H9 (cell line): Measurements from ENCODE around the gene LNPEP. TPM values are rescaled to one million over a fixed set of nuclear protein-coding genes. Genes with fewer than 3 reads are reported as not detected.

ENCODE experiments used
- DNase-seq: peaks from one replicate; pipeline ENCODE4 v3.0.0-alpha.2; 2017
- H2AFZ ChIP-seq: one replicate; pipeline ENCODE4 v1.6.1; 2013; ENCODE audit warnings: mild to moderate bottlenecking, low read length, control low read depth, moderate library complexity
- H2AK5ac ChIP-seq: 2 replicates; pipeline ENCODE4 v1.6.1; 2013; ENCODE audit warnings: low read length, control low read depth, mixed read lengths; ENCODE audit not compliant: insufficient read length
- H2BK120ac ChIP-seq: one replicate; pipeline ENCODE4 v1.6.1; 2013; ENCODE audit warnings: low read depth, mild to moderate bottlenecking, low read length, control low read depth, inconsistent platforms; ENCODE audit not compliant: poor library complexity, severe bottlenecking
- H2BK12ac ChIP-seq: 2 replicates; pipeline ENCODE4 v1.6.1; 2013; ENCODE audit warnings: low read length, control low read depth, mixed read lengths, low read depth; ENCODE audit not compliant: insufficient read length
- H2BK15ac ChIP-seq: 2 replicates; pipeline ENCODE4 v1.6.1; 2013; ENCODE audit warnings: low read depth, low read length, control low read depth
- H2BK20ac ChIP-seq: one replicate; pipeline ENCODE4 v1.6.1; 2013; ENCODE audit warnings: low read depth, mild to moderate bottlenecking, low read length, control low read depth, inconsistent platforms; ENCODE audit not compliant: poor library complexity, severe bottlenecking
- H2BK5ac ChIP-seq: 2 replicates; pipeline ENCODE4 v1.6.1; 2013; ENCODE audit warnings: low read length, control low read depth, mixed read lengths; ENCODE audit not compliant: insufficient read length
- H3K14ac ChIP-seq: 2 replicates; pipeline ENCODE4 v1.6.1; 2013; ENCODE audit warnings: low read length, control low read depth; ENCODE audit not compliant: insufficient read depth
- H3K18ac ChIP-seq: 2 replicates; pipeline ENCODE4 v1.6.1; 2013; ENCODE audit warnings: low read depth, mild to moderate bottlenecking, mixed read lengths, low read length, control low read depth; ENCODE audit not compliant: insufficient read length
- H3K23ac ChIP-seq: 2 replicates; pipeline ENCODE4 v1.6.1; 2013; ENCODE audit warnings: low read length, control low read depth, mixed read lengths, low read depth; ENCODE audit not compliant: insufficient read length
- H3K23me2 ChIP-seq: 2 replicates; pipeline ENCODE4 v1.6.1; 2013; ENCODE audit warnings: low read depth, mild to moderate bottlenecking, mixed read lengths, low read length, control low read depth; ENCODE audit not compliant: insufficient read length, poor library complexity, severe bottlenecking
- H3K27ac ChIP-seq: 2 replicates; pipeline ENCODE4 v1.5.1; 2013; ENCODE audit warnings: low read length, control low read depth, mixed read lengths, low read depth; ENCODE audit not compliant: insufficient read length
- H3K27me3 ChIP-seq: 2 replicates; pipeline ENCODE4 v1.6.1; 2013; ENCODE audit warnings: low read length, control low read depth, inconsistent platforms; ENCODE audit not compliant: insufficient read depth
- H3K4ac ChIP-seq: 2 replicates; pipeline ENCODE4 v1.6.1; 2013; ENCODE audit warnings: low read depth, mild to moderate bottlenecking, control low read depth, inconsistent platforms, low read length, moderate library complexity
- H3K4me1 ChIP-seq: 2 replicates; pipeline ENCODE4 v1.6.1; 2013; ENCODE audit warnings: low read length, control low read depth, inconsistent platforms; ENCODE audit not compliant: insufficient read depth
- H3K4me2 ChIP-seq: 2 replicates; pipeline ENCODE4 v1.6.1; 2013; ENCODE audit warnings: low read length, control low read depth, mixed read lengths; ENCODE audit not compliant: insufficient read length, insufficient read depth
- H3K56ac ChIP-seq: 2 replicates; pipeline ENCODE4 v1.6.1; 2013; ENCODE audit warnings: low read depth, mild to moderate bottlenecking, mixed read lengths, low read length, control low read depth; ENCODE audit not compliant: insufficient read length
- H3K79me1 ChIP-seq: 2 replicates; pipeline ENCODE4 v1.6.1; 2013; ENCODE audit warnings: low read depth, mild to moderate bottlenecking, moderate library complexity, low read length, control low read depth, inconsistent platforms; ENCODE audit not compliant: insufficient read depth, poor library complexity, severe bottlenecking
- H3K79me2 ChIP-seq: 2 replicates; pipeline ENCODE4 v1.6.1; 2013; ENCODE audit warnings: low read length, control low read depth, inconsistent platforms; ENCODE audit not compliant: insufficient read depth
- H3K9ac ChIP-seq: 2 replicates; pipeline ENCODE4 v1.6.1; 2013; ENCODE audit warnings: low read length, control low read depth, mixed read lengths; ENCODE audit not compliant: insufficient read length; ENCODE audit errors: extremely low read depth
- H3K9me3 ChIP-seq: one replicate; pipeline ENCODE4 v1.6.1; 2013; ENCODE audit warnings: low read depth, low read length, inconsistent platforms; ENCODE audit not compliant: control insufficient read depth
- H3T11ph ChIP-seq: one replicate; pipeline ENCODE4 v1.6.1; 2013; ENCODE audit warnings: mild to moderate bottlenecking, low read length, control low read depth, inconsistent platforms
- H4K20me1 ChIP-seq: one replicate; pipeline ENCODE4 v1.6.1; 2013; ENCODE audit not compliant: control insufficient read depth, insufficient read length, insufficient read depth
- H4K5ac ChIP-seq: 2 replicates; pipeline ENCODE4 v1.6.1; 2013; ENCODE audit warnings: low read depth, mild to moderate bottlenecking, mixed read lengths, low read length, control low read depth; ENCODE audit not compliant: insufficient read length
- H4K8ac ChIP-seq: replicated peaks from 2 replicates; pipeline ENCODE4 v1.6.1; 2013; ENCODE audit warnings: low read length, control low read depth, mixed read lengths, low read depth; ENCODE audit not compliant: insufficient read length
- H4K91ac ChIP-seq: 2 replicates; pipeline ENCODE4 v1.6.1; 2013; ENCODE audit warnings: low read depth, mild to moderate bottlenecking, moderate library complexity, mixed read lengths, low read length, control low read depth; ENCODE audit not compliant: insufficient read length
- H3K27ac Mint-ChIP-seq, 3 experiments: 2 replicates in 2 of 3; 3 replicates in 1 of 3; pipeline ENCODE4 v1.8.0; 2020 to 2021; ENCODE audit warnings: mixed read lengths in 3 of 3, mild to moderate bottlenecking in 1 of 3, moderate library complexity in 1 of 3
- H3K27me3 Mint-ChIP-seq: 2 replicates; pipeline ENCODE4 v1.8.0; 2021; ENCODE audit warnings: low read depth, mild to moderate bottlenecking, moderate library complexity, mixed read lengths
- H3K36me3 Mint-ChIP-seq, 3 experiments: 2 replicates in 2 of 3; 3 replicates in 1 of 3; pipeline ENCODE4 v1.8.0; 2020 to 2021; ENCODE audit warnings: low read depth in 3 of 3, mixed read lengths in 3 of 3; ENCODE audit not compliant: insufficient read depth in 1 of 3
- H3K4me1 Mint-ChIP-seq, 2 experiments: 2 replicates each; pipeline ENCODE4 v1.8.0; 2020; ENCODE audit warnings: mixed read lengths in 2 of 2
- H3K4me3 Mint-ChIP-seq, 2 experiments: 2 replicates in 1 of 2; 3 replicates in 1 of 2; pipeline ENCODE4 v1.8.0; 2020 to 2021; ENCODE audit warnings: mild to moderate bottlenecking in 2 of 2, mixed read lengths in 2 of 2, moderate library complexity in 1 of 2
- H3K9me3 Mint-ChIP-seq, 2 experiments: 2 replicates in 1 of 2; 3 replicates in 1 of 2; pipeline ENCODE4 v1.8.0; 2020; ENCODE audit warnings: mild to moderate bottlenecking in 2 of 2, mixed read lengths in 2 of 2, moderate library complexity in 1 of 2
- CTCF ChIP-seq: fragments of 200-600 bp; sonication (generic); conservative IDR thresholded peaks from 3 replicates; pipeline ENCODE4 v1.8.0; 2021; ENCODE audit warnings: antibody characterized with exemption, mild to moderate bottlenecking
- WGBS: extraction: QIAGEN DNeasy Blood & Tissue Kit; methylation state at CpG from one replicate; pipeline ENCODE4 v1.1.7; 2013; ENCODE audit warnings: missing lambda C conversion rate, low lambda C conversion rate, mixed read lengths; ENCODE audit not compliant: insufficient read length; ENCODE audit errors: extremely low coverage; 5-methylcytosine and 5-hydroxymethylcytosine counted together
- total RNA-seq: library from RNA; stranded (reverse); gene quantifications from 2 replicates; pipeline ENCODE4 v1.2.1, GENCODE V29; 2021

Gene LNPEP
- total RNA-seq, 1 experiment from 2014 or later, result 4.1 TPM

GRCh38 chr5:96999856-97000255 is 64.0 kb downstream of the LNPEP start:
- no CpG with 5 or more reads among the region's 1 CpG for WGBS
- Histone ChIP-seq H3K56ac (no peak overlapping the region), H3K79me1 (no peaks in the 10 kb centered on the region)

More at GRCh38 chr5:96999856-97000255, 64.0 kb downstream of the LNPEP start:
- H3K9ac ChIP-seq, result no peak overlapping the region
- no peaks in the 10 kb centered on the region for H3K27me3 Mint-ChIP-seq
- no peak overlapping the region for H3K27ac ChIP-seq
- no peak overlapping the region for H2AK5ac ChIP-seq
- H3K23ac ChIP-seq, result no peak overlapping the region
- no peaks in the 10 kb centered on the region for H3K27me3 ChIP-seq
- no peak overlapping the region for H2AFZ ChIP-seq
- H3K9me3 Mint-ChIP-seq, result no peaks in the 10 kb centered on the region
- H3K79me2 ChIP-seq, result no peaks in the 10 kb centered on the region
- no peaks in the 10 kb centered on the region for H3K4me1 Mint-ChIP-seq
- H3K14ac ChIP-seq, result no peak overlapping the region
- H2BK15ac ChIP-seq, result no peak overlapping the region
- no peak overlapping the region for H4K5ac ChIP-seq
- H3K36me3 Mint-ChIP-seq, result no peaks in the 10 kb centered on the region
- no peak overlapping the region for H3K4ac ChIP-seq
- H3K4me2 ChIP-seq, result no peak overlapping the region
- no peak overlapping the region for H2BK5ac ChIP-seq
- no peak overlapping the region for H2BK12ac ChIP-seq
- H4K20me1 ChIP-seq, result no peaks in the 10 kb centered on the region
- H2BK120ac ChIP-seq, result no peak overlapping the region
- no peaks in the 10 kb centered on the region for H3K9me3 ChIP-seq
- no peak overlapping the region for H3K18ac ChIP-seq
- no peaks in the 10 kb centered on the region for H3K23me2 ChIP-seq
- H4K8ac ChIP-seq, result no peak overlapping the region
- no peak overlapping the region for H4K91ac ChIP-seq
- no peaks in the 10 kb centered on the region for H3K4me1 ChIP-seq
- H3K27ac Mint-ChIP-seq, result no peak overlapping the region
- H2BK20ac ChIP-seq, result no peak overlapping the region
- no peak overlapping the region for H3K4me3 Mint-ChIP-seq
- no peak for DNase-seq
- no peak overlapping the region for H3T11ph ChIP-seq
- TF ChIP-seq CTCF, result no peak
